Measurements from ENCODE around the gene ARHGAP1.

- TF ChIP-seq CTCF (IDR thresholded peaks at IDR 0.05; ENCODE audit: extremely low read depth in 1 of 2, insufficient read depth in 1 of 2, low read depth in 1 of 2, low read length in 2 of 2) (no peak), POLR2AphosphoS5 (IDR thresholded peaks at IDR 0.05; ENCODE audit: insufficient read depth, low read depth, low read length) (no peak), POLR2A (IDR thresholded peaks at IDR 0.05; ENCODE audit: low read depth, low read length) (no peak), GATA2 (IDR thresholded peaks at IDR 0.05; ENCODE audit: insufficient read depth, insufficient read length, low read depth, low read length) (no peak), EZH2 (IDR thresholded peaks at IDR 0.05; ENCODE audit: borderline replicate concordance, low read depth, low read length, severe bottlenecking) (no peak), JUN (IDR thresholded peaks at IDR 0.05; ENCODE audit: borderline replicate concordance, insufficient read depth, insufficient read length, low read depth) (no peak), MAX (IDR thresholded peaks at IDR 0.05; ENCODE audit: insufficient read depth, insufficient read length) (no peak)
Measured at GRCh38 chr11:46671958-46672315, 28.5 kb downstream of the ARHGAP1 start.
